PC-3 (cell line): ENCODE measurements around the gene SYT7. TPM values are rescaled to one million over a fixed set of nuclear protein-coding genes. Genes with fewer than 3 reads are reported as not detected.

ENCODE experiments used
- ATAC-seq: fragments of 200-7000 bp; cut with Tn5 transposase; 2 replicates; pipeline ENCODE4 v1.9.1; 2020; ENCODE audit warnings: mild to moderate bottlenecking, moderate library complexity
- BruUV-seq: library from RNA; stranded (reverse); fragments of 400-500 nt; replicated peaks from 2 replicates; lab custom pipeline; 2021; lab: Mats Ljungman, UMichigan
- CTCF ChIA-PET: fragments of 300-600 bp; sonication (Branson Sonifier 250); formaldehyde crosslinking; loops from one replicate; lab custom pipeline; 2022; ENCODE audit warnings: antibody characterized with exemption; lab: Charles Lee
- POLR2A ChIA-PET: fragments of 300-600 bp; sonication (Branson Sonifier 250); formaldehyde crosslinking; loops from one replicate; lab custom pipeline; 2022; ENCODE audit warnings: antibody characterized with exemption; ENCODE audit not compliant: unreplicated experiment; lab: Charles Lee
- DNase-seq: peaks from one replicate; pipeline ENCODE4 v3.0.0-alpha.2; 2015
- H2AFZ ChIP-seq: fragments of 300-600 bp; sonication (generic); 2 replicates; pipeline ENCODE4 v1.6.0; 2016; ENCODE audit warnings: antibody characterized with exemption, low read length
- H3F3A ChIP-seq: fragments of 300-600 bp; sonication (generic); one replicate; pipeline ENCODE4 v1.6.0; 2017; ENCODE audit warnings: antibody characterized with exemption, low read length, control low read depth, mild to moderate bottlenecking; ENCODE audit not compliant: unreplicated experiment
- H3K27ac ChIP-seq: fragments of 300-600 bp; sonication (generic); 2 replicates; pipeline ENCODE4 v1.5.1; 2016; ENCODE audit warnings: mild to moderate bottlenecking, low read length
- H3K27me3 ChIP-seq: fragments of 300-600 bp; sonication (generic); 2 replicates; pipeline ENCODE4 v1.6.1; 2016; ENCODE audit warnings: low read length, mixed read lengths
- H3K36me3 ChIP-seq: fragments of 300-600 bp; sonication (generic); 2 replicates; pipeline ENCODE4 v1.6.1; 2016; ENCODE audit warnings: low read depth, mixed run types, low read length, mixed read lengths
- H3K4me1 ChIP-seq: fragments of 300-600 bp; sonication (generic); 2 replicates; pipeline ENCODE4 v1.5.1; 2016; ENCODE audit warnings: low read length; ENCODE audit not compliant: insufficient read depth
- H3K4me2 ChIP-seq: fragments of 300-600 bp; sonication (generic); 2 replicates; pipeline ENCODE4 v1.6.0; 2016; ENCODE audit warnings: low read length
- H3K4me3 ChIP-seq: fragments of 300-600 bp; sonication (generic); 2 replicates; pipeline ENCODE4 v1.5.1; 2016; ENCODE audit warnings: mild to moderate bottlenecking, low read length, mixed read lengths
- H3K79me2 ChIP-seq: fragments of 300-600 bp; sonication (generic); 2 replicates; pipeline ENCODE4 v1.6.1; 2017; ENCODE audit warnings: low read length, mixed read lengths
- H3K9ac ChIP-seq: fragments of 300-600 bp; sonication (generic); 2 replicates; pipeline ENCODE4 v1.6.0; 2016; ENCODE audit warnings: mild to moderate bottlenecking, low read length
- H3K9me2 ChIP-seq: fragments of 300-600 bp; sonication (generic); replicated peaks from 2 replicates; pipeline ENCODE4 v1.6.1; 2016; ENCODE audit warnings: mixed run types, low read length, mixed read lengths
- H3K9me3 ChIP-seq: fragments of 300-600 bp; sonication (generic); 2 replicates; pipeline ENCODE4 v1.6.1; 2016; ENCODE audit warnings: low read length, mixed read lengths
- H4K20me1 ChIP-seq: fragments of 300-600 bp; sonication (generic); 2 replicates; pipeline ENCODE4 v1.6.1; 2016; ENCODE audit warnings: low read length, mixed read lengths
- EZH2 ChIP-seq: fragments of 300-600 bp; sonication (generic); IDR thresholded peaks from one replicate; pipeline ENCODE4 v1.6.1; 2017; ENCODE audit warnings: antibody characterized with exemption, mild to moderate bottlenecking, low read length; ENCODE audit not compliant: unreplicated experiment
- EZH2phosphoT487 ChIP-seq: fragments of 300-600 bp; sonication (generic); IDR thresholded peaks from 2 replicates; pipeline ENCODE4 v1.6.1; 2018; ENCODE audit warnings: mild to moderate bottlenecking, antibody characterized with exemption, low read length, borderline replicate concordance
- intact Hi-C: fragments of 100-400 bp; cut with micrococcal nuclease; formaldehyde crosslinking; loops from 2 replicates; pipeline ENCODE4 v1.9.0; 2023
- total RNA-seq: library from RNA; depleted of rRNA; stranded (reverse); fragments of >200 nt; gene quantifications from 2 replicates; pipeline ENCODE4 v1.2.3, GENCODE V29; 2014
- TF ChIP-seq, protein P1 (sequence below): fragments of 300-600 bp; sonication (generic); conservative IDR thresholded peaks from 2 replicates; pipeline ENCODE4 v1.5.1; 2017; ENCODE audit warnings: antibody characterized with exemption, low read depth, mild to moderate bottlenecking, low read length

Gene SYT7
- total RNA-seq, 1 experiment from 2014 or later = 23.2 TPM

DNA sequence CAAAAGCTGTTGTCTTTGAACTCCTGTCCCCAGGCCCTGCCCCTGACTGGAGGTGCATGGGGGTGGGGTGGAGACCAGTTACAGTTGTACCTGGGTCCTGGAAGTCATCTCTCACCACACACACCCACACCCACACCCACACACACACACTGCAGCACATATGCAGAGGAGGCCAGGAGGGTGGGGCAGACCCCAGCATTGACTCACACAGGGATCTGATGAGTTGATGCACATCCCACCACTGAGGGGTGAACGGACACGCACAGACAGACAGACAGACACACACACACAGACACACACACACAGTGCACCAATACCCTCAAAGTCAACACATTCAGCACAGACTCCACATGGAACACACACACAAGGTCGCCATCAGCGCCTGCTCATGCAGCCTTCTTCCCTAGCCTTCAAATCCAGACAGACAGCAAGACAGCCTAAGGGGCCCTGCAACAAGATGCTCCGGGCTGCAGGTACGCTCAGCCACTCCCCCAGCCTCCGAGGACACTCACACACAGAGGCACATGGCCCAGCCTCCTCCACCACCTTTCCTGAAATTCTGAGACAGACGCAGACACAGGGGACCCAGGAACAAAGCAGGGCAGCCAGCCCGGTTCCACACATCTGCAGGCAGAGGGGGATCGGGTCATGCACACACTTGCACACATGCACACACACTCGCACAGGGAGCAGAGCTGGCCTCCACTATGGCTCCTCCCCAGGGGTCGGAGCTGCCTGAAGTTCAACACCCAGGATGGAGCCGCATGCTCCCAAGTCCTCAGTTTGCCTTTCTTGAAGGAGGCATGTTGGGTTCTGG, 26.5 kb downstream of the SYT7 start:
- ATAC-seq = no peak
- Histone ChIP-seq H2AFZ (no peak overlapping the region), H3K9me2 (no peaks in the 10 kb centered on the region), H3K36me3 (no peaks in the 10 kb centered on the region), H3K27me3 (no peaks in the 10 kb centered on the region), H4K20me1 (no peaks in the 10 kb centered on the region), H3K27ac (no peak overlapping the region), H3K4me2 (no peak overlapping the region), H3K9ac (no peak overlapping the region), H3F3A (no peaks in the 10 kb centered on the region), H3K9me3 (no peaks in the 10 kb centered on the region), H3K4me1 (peaks cover 13% of the 10 kb centered on the region), H3K4me3 (no peak overlapping the region), H3K79me2 (no peaks in the 10 kb centered on the region)
- ChIA-PET POLR2A (no interaction called here), CTCF (no interaction called here)
- BruUV-seq = no TSS peak
- intact Hi-C loops = no loop called here
- DNase-seq = no peak
- TF ChIP-seq EZH2phosphoT487 (no peak), EZH2 (no peak)
- TF ChIP-seq, protein P1, sequence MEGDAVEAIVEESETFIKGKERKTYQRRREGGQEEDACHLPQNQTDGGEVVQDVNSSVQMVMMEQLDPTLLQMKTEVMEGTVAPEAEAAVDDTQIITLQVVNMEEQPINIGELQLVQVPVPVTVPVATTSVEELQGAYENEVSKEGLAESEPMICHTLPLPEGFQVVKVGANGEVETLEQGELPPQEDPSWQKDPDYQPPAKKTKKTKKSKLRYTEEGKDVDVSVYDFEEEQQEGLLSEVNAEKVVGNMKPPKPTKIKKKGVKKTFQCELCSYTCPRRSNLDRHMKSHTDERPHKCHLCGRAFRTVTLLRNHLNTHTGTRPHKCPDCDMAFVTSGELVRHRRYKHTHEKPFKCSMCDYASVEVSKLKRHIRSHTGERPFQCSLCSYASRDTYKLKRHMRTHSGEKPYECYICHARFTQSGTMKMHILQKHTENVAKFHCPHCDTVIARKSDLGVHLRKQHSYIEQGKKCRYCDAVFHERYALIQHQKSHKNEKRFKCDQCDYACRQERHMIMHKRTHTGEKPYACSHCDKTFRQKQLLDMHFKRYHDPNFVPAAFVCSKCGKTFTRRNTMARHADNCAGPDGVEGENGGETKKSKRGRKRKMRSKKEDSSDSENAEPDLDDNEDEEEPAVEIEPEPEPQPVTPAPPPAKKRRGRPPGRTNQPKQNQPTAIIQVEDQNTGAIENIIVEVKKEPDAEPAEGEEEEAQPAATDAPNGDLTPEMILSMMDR = no peak

DNA sequence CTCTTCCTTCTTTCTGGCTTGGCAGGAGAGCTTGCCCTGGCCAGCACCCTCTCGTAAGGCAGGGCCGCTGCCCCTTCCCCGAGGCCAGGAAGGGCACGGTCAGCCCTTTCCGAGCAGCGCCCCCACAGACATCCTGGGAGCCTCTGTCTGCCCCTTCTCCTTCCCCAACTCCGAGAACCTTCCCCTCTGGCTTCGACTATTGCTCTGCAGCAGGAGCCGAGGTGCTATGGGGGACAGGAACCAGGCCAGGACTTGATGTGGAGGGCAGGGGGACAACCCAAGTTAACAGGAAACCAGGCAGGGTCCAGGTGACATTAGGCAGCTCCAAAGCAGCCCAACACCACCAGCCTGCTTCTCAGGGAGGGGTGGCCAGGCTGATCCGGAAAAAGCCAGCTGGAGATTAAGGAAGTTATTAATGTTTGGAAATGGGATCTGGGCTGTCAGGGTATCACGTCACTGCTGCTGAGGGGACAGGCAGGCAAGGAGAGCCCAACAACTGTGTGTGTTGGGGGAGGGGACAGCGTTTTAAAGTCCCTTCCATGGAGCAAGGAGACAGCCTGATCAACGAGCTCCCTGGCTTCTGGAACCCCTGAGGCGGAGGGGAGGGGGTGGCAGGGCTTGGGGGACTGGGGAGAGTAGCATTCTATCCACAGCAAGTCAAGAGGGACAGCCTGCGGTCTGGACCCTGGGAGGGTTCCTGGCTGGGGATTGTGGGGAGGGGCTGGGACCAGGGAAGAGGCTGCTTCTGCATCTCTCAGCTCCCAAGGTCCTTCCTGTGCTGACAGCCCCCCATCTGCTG, 27.3 kb downstream of the SYT7 start:
- CTCF ChIA-PET = no interaction called here

More for the DNA sequence above, 27.3 kb downstream of the SYT7 start:
- Histone ChIP-seq H3K27me3 (no peaks in the 10 kb centered on the region), H3K9ac (no peak overlapping the region), H3K4me1 (peaks cover 13% of the 10 kb centered on the region), H3K4me2 (no peak overlapping the region), H3K4me3 (no peak overlapping the region), H4K20me1 (no peaks in the 10 kb centered on the region), H2AFZ (no peak overlapping the region), H3K9me2 (no peaks in the 10 kb centered on the region), H3K79me2 (no peaks in the 10 kb centered on the region), H3K36me3 (no peaks in the 10 kb centered on the region), H3K27ac (no peak overlapping the region), H3F3A (no peaks in the 10 kb centered on the region), H3K9me3 (no peaks in the 10 kb centered on the region)
- intact Hi-C loops = no loop called here
- BruUV-seq = no TSS peak
- DNase-seq = no peak
- POLR2A ChIA-PET = no interaction called here
- ATAC-seq = no peak
- TF ChIP-seq, protein P1 = no peak
- TF ChIP-seq EZH2 = no peak
- no peak for TF ChIP-seq EZH2phosphoT487
